Suprapubic skin (tissue), 4 donors: ENCODE measurements around the gene ST8SIA5. TPM values are rescaled to one million over a fixed set of nuclear protein-coding genes. Genes with fewer than 3 reads are reported as not detected.

Experiments used
- DNase-seq, 2 donors: peaks; one replicate each; pipeline ENCODE4 v3.0.0-alpha.2; 2019; ENCODE audit warnings: low spot score in 2 of 2
- H3K27ac ChIP-seq: fragments of 200-600 bp; sonication (generic); one replicate; pipeline ENCODE4 v1.5.1; 2019
- H3K27me3 ChIP-seq: fragments of 200-600 bp; sonication (generic); one replicate; pipeline ENCODE4 v1.5.1; 2019
- H3K36me3 ChIP-seq: fragments of 200-600 bp; sonication (generic); one replicate; pipeline ENCODE4 v1.5.1; 2019
- H3K4me1 ChIP-seq: fragments of 200-600 bp; sonication (generic); one replicate; pipeline ENCODE4 v1.5.1; 2019
- H3K4me3 ChIP-seq: fragments of 200-600 bp; sonication (generic); one replicate; pipeline ENCODE4 v1.5.1; 2019; ENCODE audit warnings: mild to moderate bottlenecking
- H3K9me3 ChIP-seq: fragments of 200-600 bp; sonication (generic); one replicate; pipeline ENCODE4 v1.5.1; 2019
- EP300 ChIP-seq: sonication (generic); formaldehyde crosslinking; IDR thresholded peaks from one replicate; pipeline ENCODE4 v1.6.1; 2017; ENCODE audit warnings: antibody characterized with exemption
- POLR2A ChIP-seq, 2 donors: fragments of 450-650 bp; IDR thresholded peaks; one replicate each; pipeline ENCODE4 v1.6.1; 2017; ENCODE audit warnings: antibody characterized with exemption in 2 of 2, mild to moderate bottlenecking in 2 of 2, moderate library complexity in 2 of 2
- POLR2AphosphoS5 ChIP-seq, 3 donors: sonication (generic); formaldehyde crosslinking; IDR thresholded peaks; one replicate each; pipeline ENCODE4 v1.6.1; 2017; ENCODE audit warnings: antibody characterized with exemption in 3 of 3
- WGBS: methylation state at CpG from one replicate; pipeline ENCODE4 v1.1.5; 2018; 5-methylcytosine and 5-hydroxymethylcytosine counted together
- total RNA-seq, 4 donors: library from RNA; depleted of rRNA; stranded (reverse); fragments of >200 nt; gene quantifications; one replicate each; pipeline ENCODE4 v1.1.0, GENCODE V29; 2016
- TF ChIP-seq, protein P1 (sequence below), 2 donors: fragments of 200-600 bp in 1 of 2; fragments of 450-650 bp in 1 of 2; sonication (generic) in 1 of 2; IDR thresholded peaks; one replicate each; pipeline ENCODE4 v1.5.1; 2016 to 2019; ENCODE audit warnings: antibody characterized with exemption in 2 of 2, mild to moderate bottlenecking in 1 of 2, moderate library complexity in 1 of 2

Gene ST8SIA5
- total RNA-seq, 4 donors from 2014 or later: not detected

DNA sequence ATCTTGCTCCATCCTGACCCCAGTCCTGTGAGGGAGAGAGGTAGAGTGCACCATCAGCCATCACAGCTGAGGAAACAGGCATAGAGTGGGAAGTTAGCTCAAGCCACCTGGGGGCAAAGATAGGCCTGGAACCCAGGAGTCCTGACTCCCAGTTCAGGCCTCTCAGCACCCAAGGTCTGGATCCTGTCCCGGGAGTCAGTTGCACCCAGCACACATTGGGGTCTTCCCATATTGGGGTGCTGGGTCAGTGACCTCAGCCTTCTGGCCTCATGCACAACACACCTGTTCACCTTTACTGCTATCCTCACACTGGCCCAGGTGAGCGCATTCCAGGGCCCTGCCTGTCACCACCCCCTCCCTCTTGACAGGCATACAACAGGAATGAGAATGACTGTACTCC lies 24.7 kb downstream of the ST8SIA5 start:
- WGBS: 87% methylated on average over 2 of the region's 2 CpGs
- DNase-seq: peak in 1 of 2 donors; percentile 32
- H3K27ac ChIP-seq: no peak overlapping the region
- TF ChIP-seq EP300 (no peak), POLR2A (IDR thresholded peaks at IDR 0.05) (no peak), POLR2AphosphoS5 (IDR thresholded peaks at IDR 0.05) (no peak)
- TF ChIP-seq, protein P1, sequence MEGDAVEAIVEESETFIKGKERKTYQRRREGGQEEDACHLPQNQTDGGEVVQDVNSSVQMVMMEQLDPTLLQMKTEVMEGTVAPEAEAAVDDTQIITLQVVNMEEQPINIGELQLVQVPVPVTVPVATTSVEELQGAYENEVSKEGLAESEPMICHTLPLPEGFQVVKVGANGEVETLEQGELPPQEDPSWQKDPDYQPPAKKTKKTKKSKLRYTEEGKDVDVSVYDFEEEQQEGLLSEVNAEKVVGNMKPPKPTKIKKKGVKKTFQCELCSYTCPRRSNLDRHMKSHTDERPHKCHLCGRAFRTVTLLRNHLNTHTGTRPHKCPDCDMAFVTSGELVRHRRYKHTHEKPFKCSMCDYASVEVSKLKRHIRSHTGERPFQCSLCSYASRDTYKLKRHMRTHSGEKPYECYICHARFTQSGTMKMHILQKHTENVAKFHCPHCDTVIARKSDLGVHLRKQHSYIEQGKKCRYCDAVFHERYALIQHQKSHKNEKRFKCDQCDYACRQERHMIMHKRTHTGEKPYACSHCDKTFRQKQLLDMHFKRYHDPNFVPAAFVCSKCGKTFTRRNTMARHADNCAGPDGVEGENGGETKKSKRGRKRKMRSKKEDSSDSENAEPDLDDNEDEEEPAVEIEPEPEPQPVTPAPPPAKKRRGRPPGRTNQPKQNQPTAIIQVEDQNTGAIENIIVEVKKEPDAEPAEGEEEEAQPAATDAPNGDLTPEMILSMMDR (IDR thresholded peaks at IDR 0.05): no peak
- no peaks in the 10 kb centered on the region for H3K27me3 ChIP-seq
- H3K4me1 ChIP-seq: no peaks in the 10 kb centered on the region
- peaks cover 16% of the 10 kb centered on the region for H3K9me3 ChIP-seq
- H3K4me3 ChIP-seq: no peak overlapping the region
- no peaks in the 10 kb centered on the region for H3K36me3 ChIP-seq

DNA sequence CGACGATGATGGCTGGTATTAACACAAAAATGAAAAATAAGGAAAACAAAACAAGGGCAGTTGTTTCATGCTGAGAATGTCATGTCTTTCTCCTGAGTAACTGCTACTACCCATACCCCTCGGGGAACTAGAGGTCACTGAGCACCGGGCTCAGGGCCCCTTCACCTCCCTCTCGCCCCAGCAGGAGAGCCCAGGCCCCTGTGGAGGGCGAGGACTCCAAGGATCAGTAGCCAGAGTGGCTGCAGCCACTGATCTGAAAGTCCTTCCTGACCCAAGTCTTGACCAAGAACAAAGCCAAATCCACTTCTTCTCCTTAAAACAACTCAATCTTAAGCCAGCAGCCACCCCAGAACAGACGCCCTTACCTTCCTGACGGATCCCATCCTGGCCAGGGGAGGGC lies 25.5 kb downstream of the ST8SIA5 start:
- TF ChIP-seq, protein P1 (IDR thresholded peaks at IDR 0.05): no peak
- no peak for TF ChIP-seq EP300
- no peak for TF ChIP-seq POLR2A (IDR thresholded peaks at IDR 0.05)
- TF ChIP-seq POLR2AphosphoS5 (IDR thresholded peaks at IDR 0.05): no peak
- H3K4me1 ChIP-seq: no peaks in the 10 kb centered on the region
- no peaks in the 10 kb centered on the region for H3K27me3 ChIP-seq
- DNase-seq: peak in 1 of 2 donors; percentile 60
- H3K36me3 ChIP-seq: no peaks in the 10 kb centered on the region
- peaks cover 16% of the 10 kb centered on the region for H3K9me3 ChIP-seq
- no peak overlapping the region for H3K27ac ChIP-seq
- 94% methylated on average over 8 of the region's 8 CpGs for WGBS
- H3K4me3 ChIP-seq: no peak overlapping the region

DNA sequence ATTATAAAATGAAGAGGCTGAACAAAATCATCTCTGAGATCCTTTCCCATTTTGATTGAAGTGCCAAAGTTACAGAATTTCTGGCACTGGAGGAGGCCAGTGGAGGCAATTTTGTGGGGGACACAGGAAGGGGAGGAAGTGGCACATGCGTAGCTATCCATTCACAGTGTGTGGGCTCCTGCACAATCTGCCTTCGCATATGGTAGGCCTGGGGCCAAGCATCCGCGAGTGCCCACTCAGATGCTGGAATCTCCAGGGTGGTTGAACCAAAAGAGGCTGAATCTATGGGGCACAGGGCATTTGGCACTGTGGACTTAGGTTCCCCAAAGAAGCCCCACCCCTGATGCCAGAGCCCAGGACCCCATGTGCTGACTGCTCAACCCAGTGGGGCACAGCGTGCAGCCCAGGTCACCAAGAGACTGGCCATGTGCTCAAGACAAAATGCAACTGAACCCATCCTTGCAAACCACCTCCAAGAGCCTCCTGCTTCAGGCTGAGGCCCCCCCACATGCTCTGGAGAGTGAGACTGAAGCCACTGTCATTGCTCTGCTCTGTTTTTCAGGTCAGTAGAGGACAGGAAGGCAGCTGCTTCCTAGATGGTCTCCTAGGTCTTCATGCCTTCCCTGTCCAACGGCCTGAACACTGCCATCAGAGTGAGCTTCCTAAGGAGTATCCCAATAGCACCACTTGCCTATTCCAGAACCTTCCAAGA lies 28.5 kb downstream of the ST8SIA5 start:
- Histone ChIP-seq H3K9me3 (peaks cover 16% of the 10 kb centered on the region), H3K4me1 (no peaks in the 10 kb centered on the region), H3K4me3 (no peak overlapping the region), H3K36me3 (no peaks in the 10 kb centered on the region), H3K27ac (no peak overlapping the region), H3K27me3 (no peaks in the 10 kb centered on the region)
- TF ChIP-seq POLR2A (IDR thresholded peaks at IDR 0.05) (no peak), POLR2AphosphoS5 (IDR thresholded peaks at IDR 0.05) (no peak), EP300 (no peak)
- TF ChIP-seq, protein P1 (IDR thresholded peaks at IDR 0.05): no peak
- DNase-seq: no peak
- 90% methylated on average over 6 of the region's 6 CpGs for WGBS

DNA sequence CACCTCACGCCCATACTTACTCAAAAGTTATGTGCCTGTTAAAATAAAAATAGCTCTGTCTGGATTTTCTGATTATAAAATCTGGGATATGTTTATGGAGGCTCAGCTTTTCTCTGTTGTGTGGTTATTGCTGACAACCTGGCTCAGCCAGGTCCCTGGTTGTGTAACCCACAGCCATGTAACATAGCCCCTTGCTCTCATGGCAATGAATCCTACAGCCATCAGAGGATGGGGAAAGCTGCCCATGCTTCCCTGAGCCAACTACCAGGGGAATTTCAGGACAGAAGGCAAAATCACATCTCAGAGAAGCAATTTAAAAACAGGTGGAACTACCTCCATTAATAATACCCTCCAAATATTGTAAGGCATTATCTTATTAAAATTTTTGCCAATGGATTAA lies 29.7 kb downstream of the ST8SIA5 start:
- Histone ChIP-seq H3K4me3 (no peak overlapping the region), H3K9me3 (peaks cover 16% of the 10 kb centered on the region), H3K4me1 (no peaks in the 10 kb centered on the region), H3K27ac (no peak overlapping the region), H3K27me3 (no peaks in the 10 kb centered on the region), H3K36me3 (no peaks in the 10 kb centered on the region)
- 71% methylated on average over 1 of the region's 1 CpG for WGBS
- no peak for TF ChIP-seq POLR2A (IDR thresholded peaks at IDR 0.05)
- no peak for TF ChIP-seq POLR2AphosphoS5 (IDR thresholded peaks at IDR 0.05)
- TF ChIP-seq EP300: no peak
- TF ChIP-seq, protein P1 (IDR thresholded peaks at IDR 0.05): no peak
- DNase-seq: no peak

DNA sequence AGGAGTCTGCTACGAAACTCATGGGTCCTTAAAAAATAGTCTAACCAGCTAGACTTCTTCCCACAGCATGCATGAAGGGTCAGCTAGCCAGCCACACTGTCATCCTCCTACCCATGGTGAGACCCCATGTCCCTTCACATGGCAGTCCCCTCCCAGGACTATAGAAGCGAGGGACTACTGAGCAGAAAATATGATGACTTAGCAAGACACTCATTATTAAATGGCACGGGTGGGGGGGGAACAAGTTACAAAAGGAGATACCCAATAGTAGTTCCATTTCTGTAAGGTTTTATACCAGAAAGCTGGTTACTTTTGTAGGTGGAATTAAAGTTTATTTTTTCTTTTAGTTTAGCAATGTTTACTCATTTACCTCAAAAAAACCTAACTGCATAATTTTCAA lies 31.5 kb downstream of the ST8SIA5 start:
- H3K4me1 ChIP-seq: no peaks in the 10 kb centered on the region
- no peaks in the 10 kb centered on the region for H3K36me3 ChIP-seq
- peaks cover 7% of the 10 kb centered on the region for H3K9me3 ChIP-seq
- no peak overlapping the region for H3K27ac ChIP-seq
- peak in 1 of 2 donors; percentile 12 for DNase-seq
- no peak overlapping the region for H3K4me3 ChIP-seq
- TF ChIP-seq, protein P1 (IDR thresholded peaks at IDR 0.05): no peak
- TF ChIP-seq POLR2A (IDR thresholded peaks at IDR 0.05) (no peak), EP300 (no peak), POLR2AphosphoS5 (IDR thresholded peaks at IDR 0.05) (no peak)
- no peaks in the 10 kb centered on the region for H3K27me3 ChIP-seq
- 92% methylated on average over 3 of the region's 3 CpGs for WGBS
